Activated CD4-positive, alpha-beta T cell treated with anti-CD3 and anti-CD28 coated beads, Interleukin-2, Interleukin-6, amounts not matched to agents 100 ng/mL and 50 ng/mL, durations not matched to agents 16 hours and 8 hours (primary cell): ENCODE results near the gene KCNK16.

Experiments used
- DNase-seq: peaks from one replicate; pipeline ENCODE4 v3.0.0-alpha.2; 2020

KCNK16 gene

GRCh38 chr6:39322306-39322850, at the start of gene KCNK16:
Gene KCNK16, minus strand, starts transcription at chr6:39322702. Its CDS starts 162 bp downstream, at chr6:39322540.
- DNase-seq, result no peak

- no peak for DNase-seq
Measured at GRCh38 chr6:39370390-39370789, 47.9 kb upstream of the KCNK16 start.

GRCh38 chr6:39369987-39370386, 47.5 kb upstream of the KCNK16 start:
- DNase-seq, result no peak

- no peak for DNase-seq
Measured at GRCh38 chr6:39367700-39368099, 45.2 kb upstream of the KCNK16 start.

- no peak for DNase-seq
Measured at GRCh38 chr6:39366931-39367618, 44.6 kb upstream of the KCNK16 start.

GRCh38 chr6:39365281-39366074, 43.0 kb upstream of the KCNK16 start:
- no peak for DNase-seq

- no peak for DNase-seq
Measured at GRCh38 chr6:39363280-39363679, 40.8 kb upstream of the KCNK16 start.

- DNase-seq, result no peak
Measured at GRCh38 chr6:39362487-39362865, 40.0 kb upstream of the KCNK16 start.

- DNase-seq, result peak; percentile 61
Measured at GRCh38 chr6:39361657-39362486, 39.4 kb upstream of the KCNK16 start.

GRCh38 chr6:39360378-39360777, 37.9 kb upstream of the KCNK16 start:
- DNase-seq, result no peak

- DNase-seq, result no peak
Measured at GRCh38 chr6:39357998-39358686, 35.6 kb upstream of the KCNK16 start.

- no peak for DNase-seq
Measured at GRCh38 chr6:39353698-39354315, 31.3 kb upstream of the KCNK16 start.

GRCh38 chr6:39350723-39351505, 28.4 kb upstream of the KCNK16 start:
- DNase-seq, result no peak

- DNase-seq, result no peak
Measured at GRCh38 chr6:39348740-39349139, 26.2 kb upstream of the KCNK16 start.

GRCh38 chr6:39347906-39348585, 25.5 kb upstream of the KCNK16 start:
- DNase-seq, result peak; percentile 69

GRCh38 chr6:39347206-39347605, 24.7 kb upstream of the KCNK16 start:
- no peak for DNase-seq

- no peak for DNase-seq
Measured at GRCh38 chr6:39344821-39345280, 22.3 kb upstream of the KCNK16 start.

- no peak for DNase-seq
Measured at GRCh38 chr6:39343396-39343870, 20.9 kb upstream of the KCNK16 start.

- DNase-seq, result no peak
Measured at GRCh38 chr6:39342692-39343395, 20.3 kb upstream of the KCNK16 start.

- DNase-seq, result no peak
Measured at GRCh38 chr6:39341937-39342336, 19.4 kb upstream of the KCNK16 start.
